ENCODE measurements around the gene CTSA. TPM values are rescaled to one million over a fixed set of nuclear protein-coding genes. Genes with fewer than 3 reads are reported as not detected.

Gene CTSA
- total and polyA plus RNA-seq, 9 of the 15 experiments (the other 6 are each of a cell fraction or from before 2014, with no cell fraction given): 8.8 to 61.7 (median 28.3) TPM

- TF ChIP-seq FOXP4 (CRISPR knock-in tag; IDR thresholded peaks at IDR 0.05; ENCODE audit: borderline replicate concordance): no peak
- TF ChIP-seq FOSL1 (tag; conservative IDR thresholded peaks at IDR 0.05): peak; percentile 49; the same call in 1 of the 2 replicates
- TF ChIP-seq ZNF140 (CRISPR knock-in tag; IDR thresholded peaks at IDR 0.05): no peak
- peak; percentile 43 to 55; a peak in 2 of 4 replicates for TF ChIP-seq FOXK2 (conservative IDR thresholded peaks at IDR 0.05 in 1 of 2, IDR thresholded peaks at IDR 0.05 in 1 of 2; ENCODE audit: low read depth in 2 of 2)
- TF ChIP-seq SRSF3 (IDR thresholded peaks at IDR 0.05; ENCODE audit: insufficient read depth, low read length): no peak
- no peak for TF ChIP-seq STAG1 (CRISPR knock-in tag; IDR thresholded peaks at IDR 0.05; ENCODE audit: borderline replicate concordance)
- TF ChIP-seq YBX1 (IDR thresholded peaks at IDR 0.05): no peak
- no peak for TF ChIP-seq NEUROD1 (IDR thresholded peaks at IDR 0.05; ENCODE audit: borderline replicate concordance, low read depth, low read length, partially characterized antibody)
- TF ChIP-seq NBN (IDR thresholded peaks at IDR 0.05; ENCODE audit: low read depth): 0 out of 2 replicates have a peak, but pooled peaks have one; percentile 22
- no peak for TF ChIP-seq NFIX (CRISPR knock-in tag; IDR thresholded peaks at IDR 0.05; ENCODE audit: low read depth)
- TF ChIP-seq DLX4 (CRISPR knock-in tag; IDR thresholded peaks at IDR 0.05): no peak
- TF ChIP-seq, protein P1, sequence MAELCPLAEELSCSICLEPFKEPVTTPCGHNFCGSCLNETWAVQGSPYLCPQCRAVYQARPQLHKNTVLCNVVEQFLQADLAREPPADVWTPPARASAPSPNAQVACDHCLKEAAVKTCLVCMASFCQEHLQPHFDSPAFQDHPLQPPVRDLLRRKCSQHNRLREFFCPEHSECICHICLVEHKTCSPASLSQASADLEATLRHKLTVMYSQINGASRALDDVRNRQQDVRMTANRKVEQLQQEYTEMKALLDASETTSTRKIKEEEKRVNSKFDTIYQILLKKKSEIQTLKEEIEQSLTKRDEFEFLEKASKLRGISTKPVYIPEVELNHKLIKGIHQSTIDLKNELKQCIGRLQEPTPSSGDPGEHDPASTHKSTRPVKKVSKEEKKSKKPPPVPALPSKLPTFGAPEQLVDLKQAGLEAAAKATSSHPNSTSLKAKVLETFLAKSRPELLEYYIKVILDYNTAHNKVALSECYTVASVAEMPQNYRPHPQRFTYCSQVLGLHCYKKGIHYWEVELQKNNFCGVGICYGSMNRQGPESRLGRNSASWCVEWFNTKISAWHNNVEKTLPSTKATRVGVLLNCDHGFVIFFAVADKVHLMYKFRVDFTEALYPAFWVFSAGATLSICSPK (IDR thresholded peaks at IDR 0.05; ENCODE audit: borderline replicate concordance): no peak
- TF ChIP-seq BRCA1 (IDR thresholded peaks at IDR 0.05): no peak
- TF ChIP-seq BRCA1 (CRISPR knock-in tag; IDR thresholded peaks at IDR 0.05): no peak
- no peak for TF ChIP-seq NFRKB (IDR thresholded peaks at IDR 0.05; ENCODE audit: low read depth)
- TF ChIP-seq, protein P2, sequence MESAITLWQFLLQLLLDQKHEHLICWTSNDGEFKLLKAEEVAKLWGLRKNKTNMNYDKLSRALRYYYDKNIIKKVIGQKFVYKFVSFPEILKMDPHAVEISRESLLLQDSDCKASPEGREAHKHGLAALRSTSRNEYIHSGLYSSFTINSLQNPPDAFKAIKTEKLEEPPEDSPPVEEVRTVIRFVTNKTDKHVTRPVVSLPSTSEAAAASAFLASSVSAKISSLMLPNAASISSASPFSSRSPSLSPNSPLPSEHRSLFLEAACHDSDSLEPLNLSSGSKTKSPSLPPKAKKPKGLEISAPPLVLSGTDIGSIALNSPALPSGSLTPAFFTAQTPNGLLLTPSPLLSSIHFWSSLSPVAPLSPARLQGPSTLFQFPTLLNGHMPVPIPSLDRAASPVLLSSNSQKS (CRISPR knock-in tag; IDR thresholded peaks at IDR 0.05): no peak
- TF ChIP-seq NFYB (IDR thresholded peaks at IDR 0.05; ENCODE audit: extremely low read depth, insufficient read length): no peak
- no peak for TF ChIP-seq EWSR1 (IDR thresholded peaks at IDR 0.05; ENCODE audit: borderline replicate concordance, low read depth, partially characterized antibody)
- TF ChIP-seq CCNT2 (IDR thresholded peaks at IDR 0.05; ENCODE audit: borderline replicate concordance, extremely low read depth, insufficient read length, low read depth, low read length): no peak
- TF ChIP-seq PRMT5 (CRISPR knock-in tag; IDR thresholded peaks at IDR 0.05): no peak
- no peak for TF ChIP-seq CBX5 (IDR thresholded peaks at IDR 0.05; ENCODE audit: borderline replicate concordance, low read depth)
- peak; percentile 53; the same call in 1 of the 2 replicates for TF ChIP-seq CTBP1 (IDR thresholded peaks at IDR 0.05; ENCODE audit: borderline replicate concordance)
- TF ChIP-seq FOXM1 (IDR thresholded peaks at IDR 0.05; ENCODE audit: low read depth): no peak; the same call in 1 of the 2 replicates
- TF ChIP-seq FOXM1 (CRISPR knock-in tag; IDR thresholded peaks at IDR 0.05; ENCODE audit: low read depth): no peak
- TF ChIP-seq CREBBP (IDR thresholded peaks at IDR 0.05; ENCODE audit: low read depth, low read length): no peak
- no peak; a peak in 1 of 4 replicates for TF ChIP-seq RCOR1 (IDR thresholded peaks at IDR 0.05; ENCODE audit: borderline replicate concordance in 1 of 2, low read depth in 2 of 2, low read length in 2 of 2)
Observed at GRCh38 chr20:45850926-45851325, 40.2 kb upstream of the CTSA start (continued).

Data from K562 (cell line).